OCI-LY7 (cell line): Measurements from ENCODE around the gene CDK5R1. TPM values are rescaled to one million over a fixed set of nuclear protein-coding genes. Genes with fewer than 3 reads are reported as not detected.

Source experiments
- BruUV-seq: library from RNA; stranded (reverse); fragments of 400-500 nt; replicated peaks from 2 replicates; lab custom pipeline; 2021; lab: Mats Ljungman, UMichigan
- CTCF ChIA-PET: fragments of 300-600 bp; sonication (Branson Sonifier 250); formaldehyde crosslinking; loops from one replicate; lab custom pipeline; 2022; ENCODE audit warnings: antibody characterized with exemption; ENCODE audit not compliant: unreplicated experiment; lab: Charles Lee
- POLR2A ChIA-PET: fragments of 300-600 bp; sonication (Branson Sonifier 250); formaldehyde crosslinking; loops from one replicate; lab custom pipeline; 2022; ENCODE audit warnings: antibody characterized with exemption; lab: Charles Lee
- DNase-seq: peaks from one replicate; pipeline ENCODE4 v3.0.0-alpha.2; 2015; ENCODE audit warnings: low spot score
- H2AFZ ChIP-seq: fragments of 200-600 bp; sonication (generic), shearing (Covaris generic); 2 replicates; pipeline ENCODE4 v1.6.1; 2014; ENCODE audit warnings: mild to moderate bottlenecking, antibody characterized with exemption, low read length, moderate library complexity
- H3K27ac ChIP-seq: fragments of 200-600 bp; sonication (generic); 2 replicates; pipeline ENCODE4 v1.5.1; 2014; ENCODE audit warnings: mixed run types, low read depth, mild to moderate bottlenecking, moderate library complexity, low read length, inconsistent platforms; ENCODE audit not compliant: poor library complexity, severe bottlenecking
- H3K36me3 ChIP-seq: fragments of 200-600 bp; sonication (generic); 2 replicates; pipeline ENCODE4 v1.6.1; 2014; ENCODE audit warnings: mild to moderate bottlenecking, antibody characterized with exemption, low read length, moderate library complexity, mixed read lengths; ENCODE audit not compliant: insufficient read depth
- H3K4me1 ChIP-seq: fragments of 200-600 bp; sonication (generic); 2 replicates; pipeline ENCODE4 v1.5.1; 2014; ENCODE audit warnings: mild to moderate bottlenecking, low read length; ENCODE audit not compliant: insufficient read depth, poor library complexity, severe bottlenecking
- H3K4me2 ChIP-seq: fragments of 200-600 bp; sonication (generic); 2 replicates; pipeline ENCODE4 v1.6.1; 2014; ENCODE audit warnings: mild to moderate bottlenecking, low read length
- H3K4me3 ChIP-seq: fragments of 200-600 bp; sonication (generic); 2 replicates; pipeline ENCODE4 v1.5.1; 2014; ENCODE audit warnings: mild to moderate bottlenecking, low read depth, low read length; ENCODE audit not compliant: poor library complexity, severe bottlenecking
- H3K79me2 ChIP-seq: fragments of 200-600 bp; sonication (generic); 2 replicates; pipeline ENCODE4 v1.6.1; 2016; ENCODE audit warnings: low read depth, mild to moderate bottlenecking, low read length, moderate library complexity, mixed read lengths; ENCODE audit not compliant: insufficient read depth
- H3K9me2 ChIP-seq: fragments of 200-600 bp; sonication (generic); 2 replicates; pipeline ENCODE4 v1.6.1; 2016; ENCODE audit warnings: mild to moderate bottlenecking, low read length, mixed read lengths; ENCODE audit not compliant: insufficient read depth
- H3K9me3 ChIP-seq: fragments of 200-600 bp; sonication (generic); 2 replicates; pipeline ENCODE4 v1.6.1; 2014; ENCODE audit warnings: mild to moderate bottlenecking, mixed run types, low read length, mixed read lengths
- H4K20me1 ChIP-seq: fragments of 200-600 bp; sonication (generic); 2 replicates; pipeline ENCODE4 v1.6.1; 2014; ENCODE audit warnings: mild to moderate bottlenecking, antibody characterized with exemption, low read length, moderate library complexity, mixed read lengths; ENCODE audit not compliant: insufficient read depth
- CTCF ChIP-seq: fragments of 200-600 bp; sonication (generic); conservative IDR thresholded peaks from 2 replicates; pipeline ENCODE4 v1.5.1; 2014; ENCODE audit warnings: mild to moderate bottlenecking, antibody characterized with exemption, low read length, moderate library complexity, mixed read lengths
- EZH2phosphoT487 ChIP-seq: fragments of 200-600 bp; sonication (generic); IDR thresholded peaks from 2 replicates; pipeline ENCODE4 v1.6.1; 2018; ENCODE audit warnings: low read depth, borderline replicate concordance, mild to moderate bottlenecking, mixed run types, antibody characterized with exemption, low read length, moderate library complexity, mixed read lengths
- intact Hi-C: fragments of 100-400 bp; cut with micrococcal nuclease; formaldehyde crosslinking; loops from one replicate; pipeline ENCODE4 v1.10.0; 2022; ENCODE audit not compliant: unreplicated experiment
- total RNA-seq, 2 experiments: library from RNA; depleted of rRNA in 1 of 2; stranded (reverse); fragments of >200 nt in 1 of 2; shearing (Covaris generic) in 1 of 2; gene quantifications; 2 replicates each; pipeline ENCODE4 v1.2.3, GENCODE V29; 2014 to 2022

The CDK5R1 gene
- total RNA-seq, 2 experiments from 2014 or later, result 1.3 to 2.2 TPM

GRCh38 chr17:32481193-32481592 is 5.6 kb upstream of the CDK5R1 start:
- H3K4me2 ChIP-seq, result no peak overlapping the region
- H3K4me1 ChIP-seq, result peaks cover 36% of the 10 kb centered on the region
- no peaks in the 10 kb centered on the region for H3K79me2 ChIP-seq
- DNase-seq, result no peak
- H4K20me1 ChIP-seq, result 0 out of 2 replicates have a peak, but pooled peaks cover 3% of the 10 kb centered on the region
- H3K27ac ChIP-seq, result peak overlapping the region; percentile 64
- H3K4me3 ChIP-seq, result no peak overlapping the region
- no TSS peak for BruUV-seq
- no peaks in the 10 kb centered on the region for H3K9me3 ChIP-seq
- TF ChIP-seq CTCF, result no peak
- no peak for TF ChIP-seq EZH2phosphoT487
- POLR2A ChIA-PET, result interaction anchor here (0.7 kb wide), 1 partner anchor 79 kb away, joined by 5 read pairs; no protein-coding TSS in a partner anchor
- CTCF ChIA-PET, result no interaction called here
- H2AFZ ChIP-seq, result no peak overlapping the region
- no peaks in the 10 kb centered on the region for H3K9me2 ChIP-seq
- H3K36me3 ChIP-seq, result peaks cover 67% of the 10 kb centered on the region
- intact Hi-C loops, result no loop called here

- Histone ChIP-seq H3K36me3 (peaks cover 52% of the 10 kb centered on the region), H2AFZ (no peak overlapping the region), H3K4me3 (no peak overlapping the region), H3K9me2 (no peaks in the 10 kb centered on the region), H3K27ac (peak overlapping the region; percentile 64), H3K4me2 (peak overlapping the region; percentile 55), H3K4me1 (peaks cover 37% of the 10 kb centered on the region), H3K9me3 (no peaks in the 10 kb centered on the region), H3K79me2 (no peaks in the 10 kb centered on the region), H4K20me1 (0 out of 2 replicates have a peak, but pooled peaks cover 3% of the 10 kb centered on the region)
- BruUV-seq, result no TSS peak
- ChIA-PET POLR2A (interaction anchor here (0.8 kb wide), 1 partner anchor 16 kb away, joined by 4 read pairs; no protein-coding TSS in a partner anchor), CTCF (interaction anchor here (0.6 to 1.5 kb wide), 2 partner anchors 14 to 135 kb away, joined by 3 to 4 read pairs; no protein-coding TSS in a partner anchor)
- intact Hi-C loops, result loop anchor here (1.0 kb wide), 5 partner anchors 41 to 273 kb away; no protein-coding TSS in a partner anchor
- DNase-seq, result peak; percentile 63
- TF ChIP-seq EZH2phosphoT487 (no peak), CTCF (no peak)
Observed at GRCh38 chr17:32482568-32483320, 4.0 kb upstream of the CDK5R1 start.
